ENCODE measurements around the gene COL5A2. TPM values are rescaled to one million over a fixed set of nuclear protein-coding genes. Genes with fewer than 3 reads are reported as not detected.

Gene COL5A2
- polyA plus RNA-seq, 1 donor, result 346 TPM

GRCh38 chr2:189147989-189148388, 31.6 kb downstream of the COL5A2 start:
- no peak for DNase-seq (ENCODE audit: low read depth)

DNA sequence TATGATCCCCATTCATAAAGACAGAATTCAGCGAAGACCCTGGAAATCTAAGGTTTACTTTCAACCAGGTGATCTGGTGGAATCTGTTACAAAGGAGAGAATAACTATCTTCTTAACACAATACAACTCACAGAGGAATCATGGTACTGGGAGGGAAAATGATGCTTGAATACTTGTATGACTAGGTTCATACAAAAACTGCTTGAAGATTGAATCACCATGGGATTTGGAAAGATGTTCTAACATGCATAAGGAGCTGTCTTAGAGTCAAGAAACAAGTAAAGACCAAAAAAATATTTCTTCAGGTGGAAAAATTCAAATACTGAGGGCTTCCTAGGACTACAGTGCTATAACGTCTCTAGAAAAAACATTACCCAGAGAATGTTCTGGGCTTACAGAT, 32.2 kb downstream of the COL5A2 start:
- no peak for DNase-seq (ENCODE audit: low read depth)

GRCh38 chr2:189146553-189146952, 33.0 kb downstream of the COL5A2 start:
- no peak for DNase-seq (ENCODE audit: low read depth)

DNA sequence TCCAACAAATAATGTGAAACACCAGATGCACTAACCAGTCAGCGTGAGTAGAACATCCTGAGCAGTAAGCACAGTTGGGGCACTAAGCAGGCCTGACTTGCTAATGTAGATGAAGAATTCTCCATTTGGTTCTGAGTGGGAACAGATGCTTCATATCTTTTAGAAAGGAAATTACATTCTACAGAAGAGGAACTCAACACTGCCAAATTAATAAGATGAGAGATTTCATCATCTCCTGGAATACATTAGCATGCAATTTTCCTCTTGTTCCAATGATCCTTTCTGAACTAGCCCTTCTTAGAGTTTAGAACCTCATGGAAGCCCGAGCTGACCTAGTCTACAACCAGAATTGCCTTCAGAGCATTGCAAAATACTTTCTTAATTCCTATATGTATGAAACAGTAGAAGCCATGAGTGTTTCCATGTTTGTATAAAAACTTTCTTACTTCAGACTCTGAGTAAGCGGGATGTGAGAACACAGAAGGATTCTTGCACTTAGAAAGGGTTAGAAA, 34.8 kb downstream of the COL5A2 start:
- no peak for DNase-seq (ENCODE audit: low read depth)

GRCh38 chr2:189143925-189144324, 35.6 kb downstream of the COL5A2 start:
- no peak for DNase-seq (ENCODE audit: low read depth)

DNA sequence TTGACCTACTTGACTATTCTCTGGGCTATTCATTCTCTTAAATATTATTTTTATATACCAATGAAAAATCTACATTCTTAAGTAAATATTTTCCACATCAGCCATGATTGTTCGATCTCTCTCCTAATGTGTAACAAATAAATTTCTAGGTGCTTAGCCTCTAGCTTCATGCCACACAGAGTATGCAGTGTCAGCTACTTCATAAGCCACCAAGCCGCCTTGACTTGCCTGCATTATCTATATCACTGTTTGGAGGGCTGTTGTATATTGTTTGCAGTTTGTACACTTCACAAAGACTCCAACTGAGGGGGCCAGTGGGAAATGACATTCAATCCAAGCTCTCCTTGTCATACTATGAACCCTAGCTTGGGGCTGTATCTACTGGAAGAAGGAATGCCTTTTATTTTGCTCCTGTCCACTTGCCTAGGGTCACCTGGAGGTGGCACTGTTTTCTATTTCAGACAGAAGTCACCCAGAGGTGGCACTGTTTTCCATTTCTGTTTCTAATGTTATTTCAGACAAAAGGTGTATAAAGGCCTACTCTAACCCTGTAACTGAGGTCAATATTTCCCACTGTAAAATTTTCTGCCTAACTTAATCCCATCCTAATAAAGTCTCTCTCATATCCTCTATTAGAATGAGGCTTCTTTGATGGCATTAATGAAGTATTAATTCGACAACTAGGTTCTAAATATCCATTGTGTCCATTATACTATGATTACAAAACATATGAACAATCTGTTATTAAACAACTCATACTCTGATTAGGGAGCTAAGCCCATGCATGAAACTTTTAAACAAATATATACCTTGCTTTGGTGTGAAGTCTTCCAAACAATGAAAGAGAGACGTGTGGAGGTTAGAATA, 36.4 kb downstream of the COL5A2 start:
- no peak for DNase-seq (ENCODE audit: low read depth)

GRCh38 chr2:189138800-189139199, 40.8 kb downstream of the COL5A2 start:
- DNase-seq (ENCODE audit: low read depth), result no peak

DNA sequence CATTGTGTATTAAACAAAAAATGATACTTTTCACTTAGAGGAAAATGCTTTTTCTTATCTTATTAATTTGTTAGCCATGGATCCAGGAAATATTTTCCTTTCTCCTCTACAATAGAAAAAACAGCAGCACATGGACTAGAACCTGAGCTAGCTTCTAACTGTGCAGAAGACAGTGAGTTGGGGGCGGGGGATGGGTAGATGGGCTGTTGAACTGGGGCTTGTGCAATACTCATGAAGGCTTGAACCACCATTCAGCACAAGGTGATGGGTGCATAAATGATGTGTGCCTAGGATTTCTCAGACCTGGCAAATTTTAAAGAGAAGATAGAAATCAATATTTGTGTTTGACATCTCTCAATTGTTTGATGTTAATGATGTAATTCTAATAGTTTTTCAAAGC, 42.0 kb downstream of the COL5A2 start:
- DNase-seq (ENCODE audit: low read depth), result no peak

DNA sequence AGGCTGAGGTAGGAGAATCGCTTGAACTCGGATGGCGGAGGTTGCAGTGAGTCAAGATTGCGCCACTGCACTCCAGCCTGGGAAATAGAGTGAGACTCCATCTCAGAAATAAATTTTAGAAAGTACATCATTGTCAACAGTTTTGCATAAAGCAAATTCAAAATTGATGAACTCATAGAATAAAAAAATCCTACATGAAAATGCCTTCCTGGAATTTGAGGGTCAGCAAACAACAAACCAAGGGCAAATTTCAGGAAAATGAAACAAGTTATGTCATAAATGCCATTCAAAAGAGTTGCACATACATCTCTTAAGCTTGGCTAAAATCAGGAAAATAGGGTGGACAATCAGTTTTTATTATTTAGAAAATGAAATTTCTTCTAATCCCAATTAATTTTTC, 45.1 kb downstream of the COL5A2 start:
- DNase-seq (ENCODE audit: low read depth), result no peak

GRCh38 chr2:189131991-189132390, 47.6 kb downstream of the COL5A2 start:
- no peak for DNase-seq (ENCODE audit: low read depth)

DNA sequence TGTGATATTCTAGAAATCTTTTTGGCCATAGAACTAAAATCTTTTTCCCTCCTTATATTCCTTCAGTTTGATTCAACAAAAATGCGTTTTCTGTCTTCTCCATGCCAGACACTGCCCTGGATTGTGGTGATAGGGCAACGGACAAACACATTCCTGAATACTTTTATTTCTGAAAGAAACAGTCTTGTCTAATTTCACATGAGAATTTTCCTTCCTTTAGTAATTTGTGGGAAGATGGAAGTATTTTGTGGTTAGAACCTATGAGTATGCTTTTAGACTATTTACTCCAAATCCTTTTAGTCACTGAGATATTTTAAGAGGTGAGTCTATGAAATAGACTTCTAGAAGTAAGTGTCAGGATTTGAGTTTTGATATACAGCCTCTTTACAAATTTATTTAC, 49.6 kb downstream of the COL5A2 start:
- DNase-seq (ENCODE audit: low read depth), result no peak

GRCh38 chr2:189128970-189129369, 50.6 kb downstream of the COL5A2 start:
- DNase-seq (ENCODE audit: low read depth), result no peak

DNA sequence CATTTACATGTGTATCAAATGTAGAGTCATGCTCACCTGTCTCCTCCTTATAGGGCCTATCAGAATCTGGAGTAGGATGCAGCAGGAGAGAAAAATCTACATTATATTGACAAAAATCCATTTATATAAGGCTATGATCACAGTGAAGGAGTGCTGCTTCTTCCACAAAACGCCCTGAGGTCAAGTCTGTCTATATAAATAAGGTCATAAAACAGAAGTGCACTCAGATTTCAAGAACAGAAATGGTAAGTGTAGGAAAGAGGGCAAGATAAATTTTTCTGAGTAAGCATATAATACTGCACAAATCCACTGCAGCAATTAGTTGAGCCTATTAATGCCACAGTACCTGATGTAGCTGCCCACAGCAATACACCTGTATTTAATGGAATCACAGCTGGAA, 51.8 kb downstream of the COL5A2 start:
- DNase-seq (ENCODE audit: low read depth), result no peak

DNA sequence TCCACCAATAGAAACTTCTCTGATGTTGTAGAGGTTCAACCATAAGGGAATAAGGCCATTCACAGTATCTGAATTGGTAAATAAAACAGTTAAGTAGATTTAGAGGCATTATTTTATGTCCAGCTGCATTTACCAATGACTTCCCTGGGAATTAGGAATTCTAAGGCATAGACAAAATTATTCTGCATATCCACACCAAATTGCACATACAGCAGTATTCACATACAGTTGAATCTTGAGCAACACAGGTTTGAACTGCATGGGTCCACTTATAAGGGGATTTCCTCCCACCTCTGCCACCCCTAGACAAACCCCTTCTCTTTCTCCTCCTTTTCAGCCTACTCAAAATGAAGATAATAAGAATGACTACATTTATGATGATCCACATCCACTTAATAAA, 54.4 kb downstream of the COL5A2 start:
- no peak for DNase-seq (ENCODE audit: low read depth)

GRCh38 chr2:189124175-189124574, 55.4 kb downstream of the COL5A2 start:
- no peak for DNase-seq (ENCODE audit: low read depth)

- no peak for DNase-seq (ENCODE audit: low read depth)
These were observed 61.2 kb downstream of the COL5A2 start for GRCh38 chr2:189118386-189118785.

GRCh38 chr2:189116979-189117378, 62.6 kb downstream of the COL5A2 start:
- peak; percentile 64 for DNase-seq (ENCODE audit: low read depth)

DNA sequence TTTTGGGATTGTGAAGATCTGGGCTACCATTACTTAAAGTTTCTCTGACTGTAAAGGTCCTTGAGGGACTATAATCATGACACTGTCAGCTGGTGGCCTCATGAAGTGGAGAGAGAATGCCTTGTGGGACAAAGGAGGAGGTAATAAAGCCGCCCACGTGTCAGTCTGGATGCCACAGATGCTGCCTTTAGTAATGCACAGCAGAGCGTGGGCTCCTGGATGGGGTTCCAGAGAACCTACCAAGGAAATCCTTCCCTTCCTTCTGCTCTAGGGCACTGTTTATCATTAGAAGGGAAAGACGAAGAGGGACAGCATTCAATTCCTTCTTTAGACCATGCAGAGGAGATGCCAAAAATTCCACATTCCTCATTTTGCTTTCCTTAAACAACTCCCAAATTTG, 63.5 kb downstream of the COL5A2 start:
- no peak for DNase-seq (ENCODE audit: low read depth)

DNA sequence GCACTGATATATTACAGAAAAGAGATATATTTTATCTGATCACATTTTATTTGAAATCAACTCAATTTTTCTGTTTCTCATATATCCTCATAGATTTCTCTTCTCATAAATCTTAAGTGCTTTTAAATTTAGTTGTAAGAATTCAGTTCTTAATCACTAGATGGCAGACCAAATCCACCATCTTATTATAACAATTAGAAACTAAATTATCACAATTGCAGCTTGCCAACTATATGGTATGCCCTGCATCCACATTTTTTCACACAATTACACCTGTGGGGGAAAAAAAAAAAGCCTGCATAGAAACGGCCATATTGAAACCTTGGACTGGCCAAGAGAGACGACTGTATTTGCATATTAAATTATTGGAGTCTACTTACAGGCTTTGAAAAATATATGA, 64.4 kb downstream of the COL5A2 start:
- DNase-seq (ENCODE audit: low read depth), result no peak

DNA sequence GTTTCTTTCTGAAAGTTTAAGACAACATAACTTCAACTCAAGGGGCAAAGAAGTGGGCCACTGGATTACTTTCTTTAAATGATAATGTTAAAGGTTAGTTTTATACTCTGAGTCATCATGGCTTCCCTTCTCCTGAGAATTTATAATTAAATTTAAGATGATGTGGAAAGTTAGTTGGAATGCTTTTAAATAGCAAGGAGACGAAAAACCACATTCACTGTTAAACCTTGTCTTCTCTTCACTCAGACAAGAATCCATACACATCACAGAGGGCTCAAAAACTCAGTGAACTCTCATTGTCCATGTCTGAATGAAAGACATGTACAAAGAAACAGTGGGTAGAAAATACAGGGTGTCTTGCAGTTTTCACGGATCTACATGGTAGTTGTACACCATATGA, 65.6 kb downstream of the COL5A2 start:
- no peak for DNase-seq (ENCODE audit: low read depth)

GRCh38 chr2:189111063-189111715, 68.4 kb downstream of the COL5A2 start:
- DNase-seq (ENCODE audit: low read depth), result no peak

DNA sequence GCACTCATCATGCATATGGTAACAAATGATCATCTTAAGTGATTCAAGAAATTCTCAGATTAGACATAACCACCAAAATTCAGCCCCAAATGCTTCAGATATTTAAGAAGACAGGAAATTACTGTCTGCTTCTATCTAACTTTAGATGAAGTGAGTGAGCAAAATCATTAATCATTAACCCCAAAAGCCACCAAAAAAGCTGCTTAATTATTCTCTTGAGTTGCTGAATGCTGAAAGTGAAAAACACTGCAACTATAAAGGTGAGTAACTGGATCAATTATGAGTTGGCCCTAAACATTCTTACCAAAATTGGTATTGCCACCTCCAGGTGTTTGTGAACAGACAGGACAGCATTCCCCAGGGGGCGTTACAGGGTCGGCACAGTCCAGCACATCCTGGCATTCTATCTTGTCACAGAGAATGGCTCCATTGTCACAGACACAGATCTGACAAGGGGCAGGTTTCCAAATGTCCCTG, 69.6 kb downstream of the COL5A2 start:
- no peak for DNase-seq (ENCODE audit: low read depth)

DNA sequence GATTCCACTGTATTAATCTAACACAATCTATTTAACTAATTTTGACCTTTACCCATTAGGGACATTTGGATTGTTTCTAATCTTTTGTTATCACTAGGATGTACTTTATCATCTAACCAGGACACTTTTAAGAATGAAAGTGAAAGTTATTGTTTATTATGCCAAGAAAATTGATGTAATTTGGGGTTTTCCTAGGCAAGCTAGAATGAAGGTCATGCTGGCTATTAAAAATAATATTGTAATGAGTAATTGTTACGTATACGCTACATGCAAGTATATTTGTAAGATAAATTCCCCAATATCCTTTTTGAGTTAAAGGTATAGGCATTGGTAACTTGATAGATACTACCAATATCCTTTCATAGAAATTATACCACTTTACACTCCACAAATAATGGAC, 74.6 kb downstream of the COL5A2 start:
- DNase-seq (ENCODE audit: low read depth), result no peak

All from forelimb muscle (tissue), 1 donor.